OCI-LY3 (cell line): ENCODE results near the gene ENKD1.

Experiments
- CTCF ChIP-seq: fragments of 200-600, 300-600 bp; sonication (generic); IDR thresholded peaks from 2 replicates; pipeline ENCODE4 v1.5.1; 2014; ENCODE audit warnings: antibody characterized with exemption, low read length, low read depth
- EZH2phosphoT487 ChIP-seq: fragments of 200-600 bp; shearing (Covaris generic); IDR thresholded peaks from 2 replicates; pipeline ENCODE4 v1.6.1; 2018; ENCODE audit warnings: antibody characterized with exemption, mixed run types, low read depth

GRCh38 chr16:67679935-67680897, 13.7 kb upstream of the ENKD1 start:
- TF ChIP-seq CTCF (no peak), EZH2phosphoT487 (no peak)
